Prostate gland (tissue), 2 donors: ENCODE measurements around the gene GLYATL1.

Experiments used
- POLR2A ChIP-seq: fragments of 450-650 bp; IDR thresholded peaks from one replicate; pipeline ENCODE4 v1.6.1; 2016; ENCODE audit warnings: antibody characterized with exemption, mild to moderate bottlenecking
- TF ChIP-seq, protein P1 (sequence below), 4 experiments: fragments of 200-600 bp in 2 of 4; fragments of 450-650 bp in 2 of 4; sonication (generic) in 2 of 4; IDR thresholded peaks; 1 replicate in 3 of 4; 2 replicates in 1 of 4; pipeline ENCODE4 v1.5.1; 2016 to 2019; ENCODE audit warnings: antibody characterized with exemption in 4 of 4, mild to moderate bottlenecking in 2 of 4, moderate library complexity in 2 of 4

DNA sequence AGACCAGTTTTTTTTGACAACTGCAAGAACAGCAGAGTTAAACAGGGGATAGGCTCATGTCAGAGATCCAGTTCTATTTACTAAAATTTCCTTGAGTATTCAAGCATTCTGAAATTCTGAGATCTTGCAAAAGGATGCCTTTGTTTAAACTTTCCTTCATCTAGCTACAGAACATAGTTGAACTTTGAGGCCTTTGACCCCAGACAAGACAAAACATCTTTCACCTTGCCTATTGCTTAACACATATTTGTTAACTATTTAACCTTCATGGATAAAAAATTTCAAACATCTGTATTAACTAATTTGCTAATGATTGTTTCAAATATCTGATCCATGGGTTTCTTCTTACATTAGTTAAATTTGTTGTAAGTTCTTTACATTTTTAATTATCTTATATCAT, 38.2 kb downstream of the GLYATL1 start:
- TF ChIP-seq, protein P1, sequence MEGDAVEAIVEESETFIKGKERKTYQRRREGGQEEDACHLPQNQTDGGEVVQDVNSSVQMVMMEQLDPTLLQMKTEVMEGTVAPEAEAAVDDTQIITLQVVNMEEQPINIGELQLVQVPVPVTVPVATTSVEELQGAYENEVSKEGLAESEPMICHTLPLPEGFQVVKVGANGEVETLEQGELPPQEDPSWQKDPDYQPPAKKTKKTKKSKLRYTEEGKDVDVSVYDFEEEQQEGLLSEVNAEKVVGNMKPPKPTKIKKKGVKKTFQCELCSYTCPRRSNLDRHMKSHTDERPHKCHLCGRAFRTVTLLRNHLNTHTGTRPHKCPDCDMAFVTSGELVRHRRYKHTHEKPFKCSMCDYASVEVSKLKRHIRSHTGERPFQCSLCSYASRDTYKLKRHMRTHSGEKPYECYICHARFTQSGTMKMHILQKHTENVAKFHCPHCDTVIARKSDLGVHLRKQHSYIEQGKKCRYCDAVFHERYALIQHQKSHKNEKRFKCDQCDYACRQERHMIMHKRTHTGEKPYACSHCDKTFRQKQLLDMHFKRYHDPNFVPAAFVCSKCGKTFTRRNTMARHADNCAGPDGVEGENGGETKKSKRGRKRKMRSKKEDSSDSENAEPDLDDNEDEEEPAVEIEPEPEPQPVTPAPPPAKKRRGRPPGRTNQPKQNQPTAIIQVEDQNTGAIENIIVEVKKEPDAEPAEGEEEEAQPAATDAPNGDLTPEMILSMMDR (IDR thresholded peaks at IDR 0.05) = no peak
- TF ChIP-seq POLR2A = no peak
